MCF 10A (cell line): ENCODE data around the gene ZP2. TPM values are rescaled to one million over a fixed set of nuclear protein-coding genes. Genes with fewer than 3 reads are reported as not detected.

ENCODE experiments used
- BruUV-seq: library from RNA; stranded (reverse); fragments of 400-500 nt; replicated peaks from 2 replicates; lab custom pipeline; 2021; lab: Mats Ljungman, UMichigan
- CTCF ChIA-PET: fragments of 300-600 bp; sonication (Branson Sonifier 250); formaldehyde crosslinking; extraction: SDS; loops from one replicate; lab custom pipeline; 2021; ENCODE audit warnings: antibody characterized with exemption, inconsistent platforms; lab: Yijun Ruan, JAX
- POLR2A ChIA-PET: fragments of 300-600, 350-650 bp; sonication (Branson Sonifier 250); formaldehyde crosslinking; extraction: SDS; loops from one replicate; lab custom pipeline; 2020; ENCODE audit warnings: antibody characterized with exemption, inconsistent platforms; lab: Yijun Ruan, JAX
- DNase-seq: peaks from one replicate; pipeline ENCODE4 v3.0.0-alpha.2; 2018; ENCODE audit not compliant: unreplicated experiment
- H3K27ac Mint-ChIP-seq: one replicate; pipeline ENCODE4 v1.8.0; 2022; ENCODE audit warnings: mild to moderate bottlenecking, low read depth, mixed read lengths; ENCODE audit not compliant: unreplicated experiment
- H3K27me3 Mint-ChIP-seq: one replicate; pipeline ENCODE4 v1.8.0; 2022; ENCODE audit warnings: mixed read lengths; ENCODE audit not compliant: insufficient read depth, unreplicated experiment
- H3K36me3 Mint-ChIP-seq: one replicate; pipeline ENCODE4 v1.8.0; 2022; ENCODE audit warnings: mild to moderate bottlenecking, moderate library complexity, mixed read lengths; ENCODE audit not compliant: insufficient read depth, unreplicated experiment
- H3K4me1 Mint-ChIP-seq: one replicate; pipeline ENCODE4 v1.8.0; 2022; ENCODE audit warnings: mixed read lengths; ENCODE audit not compliant: insufficient read depth, unreplicated experiment
- H3K4me3 Mint-ChIP-seq: one replicate; pipeline ENCODE4 v1.8.0; 2022; ENCODE audit warnings: mild to moderate bottlenecking, moderate library complexity, mixed read lengths; ENCODE audit not compliant: unreplicated experiment
- H3K9me3 Mint-ChIP-seq: one replicate; pipeline ENCODE4 v1.8.0; 2022; ENCODE audit warnings: mixed read lengths; ENCODE audit not compliant: unreplicated experiment
- CTCF ChIP-seq: fragments of 200-600 bp; IDR thresholded peaks from one replicate; pipeline ENCODE4 v1.8.0; 2022; ENCODE audit warnings: antibody characterized with exemption, mild to moderate bottlenecking; ENCODE audit not compliant: unreplicated experiment
- intact Hi-C: fragments of 100-400 bp; cut with micrococcal nuclease; formaldehyde crosslinking; loops from 2 replicates; pipeline ENCODE4 v1.14.1; 2022
- total RNA-seq: library from RNA; stranded (reverse); gene quantifications from 2 replicates; pipeline ENCODE4 v1.2.3, GENCODE V29; 2022

The ZP2 gene
- total RNA-seq, 1 experiment from 2014 or later: not detected

- Mint-ChIP-seq H3K27ac (no peak overlapping the region), H3K27me3 (no peaks in the 10 kb centered on the region), H3K4me3 (no peak overlapping the region), H3K9me3 (no peaks in the 10 kb centered on the region), H3K36me3 (peaks cover 46% of the 10 kb centered on the region), H3K4me1 (peaks cover 15% of the 10 kb centered on the region)
- BruUV-seq: no TSS peak
- no peak for TF ChIP-seq CTCF
- DNase-seq: no peak
- intact Hi-C loops: no loop called here
- POLR2A ChIA-PET: interaction anchor here (5.1 kb wide), 1 partner anchor 311 kb away, joined by 34 read pairs; no protein-coding TSS in a partner anchor
- CTCF ChIA-PET: interaction anchor here (0.5 to 7.3 kb wide), 6 partner anchors 23 to 1059 kb away, joined by 3 to 96 read pairs (median 32); no protein-coding TSS in a partner anchor
Measured at GRCh38 chr16:21161211-21161610, 50.2 kb downstream of the ZP2 start.

GRCh38 chr16:21160276-21160675, 51.1 kb downstream of the ZP2 start:
- TF ChIP-seq CTCF: no peak
- DNase-seq: no peak
- intact Hi-C loops: no loop called here
- ChIA-PET CTCF (interaction anchor here (6.5 to 7.3 kb wide), 3 partner anchors 28 to 310 kb away, joined by 62 to 96 read pairs (median 67); no protein-coding TSS in a partner anchor), POLR2A (interaction anchor here (0.6 to 5.8 kb wide), 5 partner anchors 10 to 310 kb away, joined by 3 to 115 read pairs (median 13); partner anchors contain the start of gene DNAH3)
- Mint-ChIP-seq H3K27me3 (no peaks in the 10 kb centered on the region), H3K9me3 (no peaks in the 10 kb centered on the region), H3K36me3 (peaks cover 41% of the 10 kb centered on the region), H3K4me3 (peak overlapping the region; percentile 97), H3K4me1 (peaks cover 15% of the 10 kb centered on the region), H3K27ac (no peak overlapping the region)
- no TSS peak for BruUV-seq

- H3K36me3 Mint-ChIP-seq: peaks cover 32% of the 10 kb centered on the region
- TF ChIP-seq CTCF: no peak
- H3K9me3 Mint-ChIP-seq: no peaks in the 10 kb centered on the region
- peak overlapping the region; percentile 95 for H3K27ac Mint-ChIP-seq
- H3K4me3 Mint-ChIP-seq: peak overlapping the region; percentile 97
- TSS peak; percentile 36 for BruUV-seq
- peak; percentile 27 for DNase-seq
- intact Hi-C loops: loop anchor here (2.0 to 5.0 kb wide), 4 partner anchors 309 to 1163 kb away; partner anchors contain the start of genes ERI2 and REXO5
- CTCF ChIA-PET: interaction anchor here (0.6 to 7.3 kb wide), 11 partner anchors 18 to 421 kb away, joined by 3 to 96 read pairs (median 3); partner anchors contain the start of genes ERI2 and REXO5
- no peaks in the 10 kb centered on the region for H3K27me3 Mint-ChIP-seq
- POLR2A ChIA-PET: interaction anchor here (0.5 to 5.8 kb wide), 12 partner anchors 8 to 640 kb away, joined by 3 to 115 read pairs (median 6); partner anchors contain the start of genes DNAH3 and LYRM1
- peaks cover 15% of the 10 kb centered on the region for H3K4me1 Mint-ChIP-seq
Measured at GRCh38 chr16:21159281-21159951, 52.0 kb downstream of the ZP2 start.
